HepG2 (cell line): ENCODE data around the gene FAM83G. TPM values are rescaled to one million over a fixed set of nuclear protein-coding genes. Genes with fewer than 3 reads are reported as not detected.

Source experiments
- NFIC ChIP-seq: IDR thresholded peaks from 2 replicates; pipeline ENCODE4 v1.6.1; 2012; ENCODE audit warnings: mild to moderate bottlenecking, low read length, inconsistent platforms
- PPARG ChIP-seq: conservative IDR thresholded peaks from 2 replicates; pipeline ENCODE4 v1.6.1; 2016; ENCODE audit warnings: missing biosample characterization, missing genetic modification reagents
- PRMT3 ChIP-seq: sonication (generic); formaldehyde crosslinking; IDR thresholded peaks from 2 replicates; pipeline ENCODE4 v1.8.1; 2022; ENCODE audit warnings: low read depth, mild to moderate bottlenecking, moderate library complexity, missing genetic modification reagents, borderline replicate concordance
- SNAPC4 ChIP-seq: sonication (generic); formaldehyde crosslinking; IDR thresholded peaks from 2 replicates; pipeline ENCODE4 v1.4.0; 2020; ENCODE audit warnings: mild to moderate bottlenecking, missing genetic modification reagents
- SSRP1 ChIP-seq: IDR thresholded peaks from 2 replicates; pipeline ENCODE4 v1.6.1; 2016; ENCODE audit warnings: control low read depth
- TAF15 ChIP-seq: fragments of 200-400 bp; formaldehyde crosslinking; IDR thresholded peaks from one replicate; pipeline ENCODE4 v1.6.1; 2018; ENCODE audit warnings: mild to moderate bottlenecking, low read depth, low read length; ENCODE audit not compliant: poor library complexity, severe bottlenecking
- ZGPAT ChIP-seq: IDR thresholded peaks from 2 replicates; pipeline ENCODE4 v1.6.1; 2016; ENCODE audit warnings: mild to moderate bottlenecking
- ZNF34 ChIP-seq: sonication (generic); formaldehyde crosslinking; IDR thresholded peaks from 2 replicates; pipeline ENCODE4 v1.4.0; 2020; ENCODE audit warnings: mild to moderate bottlenecking, missing genetic modification reagents, borderline replicate concordance
- polyA plus RNA-seq, 8 experiments: library from polyadenylated mRNA; depleted of rRNA in 3 of 8; stranded (reverse) in 7 of 8; unstranded in 1 of 8; fragments of >200 nt; fragmentation: Illumina TruSeq in 4 of 8; extraction: Trizol in 4 of 8; gene quantifications; 2 replicates each; pipeline versions ENCODE4 v1.2.1 to v1.2.3, GENCODE V29; 2011 to 2016; ENCODE audit warnings: low read depth in 4 of 8, missing spikeins in 1 of 8, mixed read lengths in 1 of 8; ENCODE audit not compliant: insufficient read depth in 1 of 8
- total RNA-seq, 5 experiments: library from RNA; depleted of rRNA; stranded (reverse); fragments of >200 nt; fragmentation: Illumina TruSeq; extraction: Trizol; gene quantifications; 2 replicates each; pipeline ENCODE4 v1.2.3, GENCODE V29; 2016; ENCODE audit warnings: low read depth in 1 of 5
- TF ChIP-seq, protein P1 (sequence below): sonication (generic); formaldehyde crosslinking; IDR thresholded peaks from 2 replicates; pipeline ENCODE4 v1.4.0; 2020; ENCODE audit warnings: mild to moderate bottlenecking, missing genetic modification reagents

FAM83G gene
- total and polyA plus RNA-seq, 2 of the 13 experiments (the other 11 are each of a cell fraction or from before 2014, with no cell fraction given): 13.7 to 18.6 TPM

GRCh38 chr17:19009970-19010369, 5.4 kb upstream of the FAM83G start (continued):
- TF ChIP-seq ZNF34 (no peak), NFIC (no peak), TAF15 (no peak), ZGPAT (CRISPR knock-in tag) (no peak), PRMT3 (CRISPR knock-in tag) (no peak), SSRP1 (no peak), SNAPC4 (no peak), PPARG (CRISPR knock-in tag) (no peak)
- TF ChIP-seq, protein P1, sequence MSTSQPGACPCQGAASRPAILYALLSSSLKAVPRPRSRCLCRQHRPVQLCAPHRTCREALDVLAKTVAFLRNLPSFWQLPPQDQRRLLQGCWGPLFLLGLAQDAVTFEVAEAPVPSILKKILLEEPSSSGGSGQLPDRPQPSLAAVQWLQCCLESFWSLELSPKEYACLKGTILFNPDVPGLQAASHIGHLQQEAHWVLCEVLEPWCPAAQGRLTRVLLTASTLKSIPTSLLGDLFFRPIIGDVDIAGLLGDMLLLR (CRISPR knock-in tag): no peak
